ENCODE measurements around the gene AKAP7.
"Not testable (repeated sequence)": the region's sequence is repeated elsewhere in the genome, so short reads cannot be mapped to it uniquely, and the experiment has no call there.

AKAP7 gene

DNA sequence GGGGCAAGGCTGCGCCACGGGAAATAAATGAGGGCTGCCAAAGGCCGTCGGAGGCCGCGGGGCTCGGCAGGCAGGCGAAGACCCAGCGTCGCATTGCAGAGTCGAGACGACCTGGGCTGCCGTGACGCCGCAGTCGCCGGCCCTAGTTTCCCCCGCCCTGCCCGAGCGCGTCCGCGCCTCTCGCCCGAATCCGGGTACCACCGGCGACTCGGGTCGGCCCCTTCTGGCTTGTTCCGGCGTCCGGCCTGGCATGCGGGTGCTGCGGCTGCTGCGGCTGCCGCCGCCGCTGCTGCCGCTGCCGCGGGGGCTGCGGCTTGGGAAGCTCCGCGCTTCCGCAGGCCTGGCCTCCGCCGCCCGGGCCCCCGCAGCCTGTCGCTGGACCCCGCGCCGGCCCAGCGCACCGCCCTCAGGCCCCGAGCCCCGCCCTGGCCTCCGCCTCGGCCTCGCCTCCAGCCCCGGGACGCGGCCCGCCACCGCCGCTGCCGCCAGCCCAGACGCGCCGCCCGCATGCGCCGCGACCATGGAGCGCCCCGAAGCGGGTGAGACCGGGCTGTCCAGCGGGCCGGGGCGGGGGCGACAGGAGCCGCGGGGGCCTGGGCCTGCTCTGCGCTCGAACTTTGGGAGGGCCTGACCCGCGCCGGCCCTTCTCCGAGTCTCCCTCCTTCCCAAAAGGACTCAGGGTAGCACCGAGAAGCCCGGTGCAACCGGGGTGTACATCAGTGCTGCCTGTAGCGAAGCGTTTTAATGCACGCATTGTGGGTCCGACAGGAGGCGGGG lies at the start of gene AKAP7:
Gene AKAP7 (plus strand): TSS at position 224 of the 777 bp plus-strand sequence. CDS start 297 bp downstream, at position 521.
- no peak within 1 kb of the TSS for H3K27ac ChIP-seq (ENCODE audit: low read length)
- no peaks in the 10 kb centered on the region for H3K36me3 ChIP-seq (ENCODE audit: control insufficient read depth, low read depth, low read length)
- peak within 1 kb of the TSS; percentile 67 for H3K4me3 ChIP-seq (ENCODE audit: low read length)

GRCh38 chr6:131090339-131090738 lies 44.9 kb upstream of the AKAP7 start:
- H3K4me1 ChIP-seq (ENCODE audit: control insufficient read depth, low read depth, low read length); H3K27ac ChIP-seq (ENCODE audit: low read length); H3K9ac ChIP-seq (ENCODE audit: low read length); H3K4me3 ChIP-seq (ENCODE audit: low read length); H3K36me3 ChIP-seq (ENCODE audit: control insufficient read depth, low read depth, low read length); H3K27me3 ChIP-seq (ENCODE audit: control insufficient read depth, insufficient read depth, low read length): not testable (repeated sequence)
- H3K9me3 ChIP-seq (ENCODE audit: control insufficient read depth, low read depth, low read length): peaks cover 12% of the 10 kb centered on the region

More for the DNA sequence above, at the start of gene AKAP7:
- Histone ChIP-seq H3K9ac (ENCODE audit: low read length) (peak within 1 kb of the TSS; percentile 76), H3K4me1 (ENCODE audit: control insufficient read depth, low read depth, low read length) (no peaks in the 10 kb centered on the region), H3K27me3 (ENCODE audit: control insufficient read depth, insufficient read depth, low read length) (peaks cover 13% of the 10 kb centered on the region), H3K9me3 (ENCODE audit: control insufficient read depth, low read depth, low read length) (no peaks in the 10 kb centered on the region)

DNA sequence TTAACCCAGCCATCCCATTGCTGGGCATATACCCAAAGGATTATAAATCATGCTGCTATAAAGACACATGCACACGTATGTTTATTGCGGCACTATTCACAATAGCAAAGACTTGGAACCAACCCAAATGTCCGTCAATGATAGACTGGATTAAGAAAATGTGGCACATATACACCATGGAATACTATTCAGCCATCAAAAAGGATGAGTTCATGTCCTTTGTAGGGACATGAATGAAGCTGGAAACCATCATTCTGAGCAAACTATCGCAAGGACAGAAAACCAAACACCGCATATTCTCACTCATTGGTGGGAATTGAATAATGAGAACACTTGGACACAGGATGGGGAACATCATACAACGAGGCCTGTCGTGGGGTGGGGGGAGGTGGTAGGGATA lies 43.3 kb upstream of the AKAP7 start:
- not testable (repeated sequence) for H3K27me3 ChIP-seq (ENCODE audit: control insufficient read depth, insufficient read depth, low read length); H3K9ac ChIP-seq (ENCODE audit: low read length)

GRCh38 chr6:131093334-131093733 lies 41.9 kb upstream of the AKAP7 start:
- Histone ChIP-seq H3K9ac (ENCODE audit: low read length) (no peak overlapping the region), H3K36me3 (ENCODE audit: control insufficient read depth, low read depth, low read length) (no peaks in the 10 kb centered on the region), H3K27me3 (ENCODE audit: control insufficient read depth, insufficient read depth, low read length) (no peaks in the 10 kb centered on the region), H3K27ac (ENCODE audit: low read length) (no peak overlapping the region), H3K9me3 (ENCODE audit: control insufficient read depth, low read depth, low read length) (peaks cover 3% of the 10 kb centered on the region), H3K4me1 (ENCODE audit: control insufficient read depth, low read depth, low read length) (no peaks in the 10 kb centered on the region), H3K4me3 (ENCODE audit: low read length) (no peak overlapping the region)

More for the DNA sequence above, 43.3 kb upstream of the AKAP7 start:
- H3K4me1 ChIP-seq (ENCODE audit: control insufficient read depth, low read depth, low read length); H3K4me3 ChIP-seq (ENCODE audit: low read length); H3K9me3 ChIP-seq (ENCODE audit: control insufficient read depth, low read depth, low read length); H3K36me3 ChIP-seq (ENCODE audit: control insufficient read depth, low read depth, low read length); H3K27ac ChIP-seq (ENCODE audit: low read length): not testable (repeated sequence)

- Histone ChIP-seq H3K4me3 (ENCODE audit: low read length) (no peak overlapping the region), H3K36me3 (ENCODE audit: control insufficient read depth, low read depth, low read length) (no peaks in the 10 kb centered on the region), H3K27ac (ENCODE audit: low read length) (no peak overlapping the region), H3K4me1 (ENCODE audit: control insufficient read depth, low read depth, low read length) (no peaks in the 10 kb centered on the region), H3K27me3 (ENCODE audit: control insufficient read depth, insufficient read depth, low read length) (no peaks in the 10 kb centered on the region), H3K9me3 (ENCODE audit: control insufficient read depth, low read depth, low read length) (peaks cover 3% of the 10 kb centered on the region), H3K9ac (ENCODE audit: low read length) (no peak overlapping the region)
Observed at GRCh38 chr6:131096786-131097185, 38.5 kb upstream of the AKAP7 start.

DNA sequence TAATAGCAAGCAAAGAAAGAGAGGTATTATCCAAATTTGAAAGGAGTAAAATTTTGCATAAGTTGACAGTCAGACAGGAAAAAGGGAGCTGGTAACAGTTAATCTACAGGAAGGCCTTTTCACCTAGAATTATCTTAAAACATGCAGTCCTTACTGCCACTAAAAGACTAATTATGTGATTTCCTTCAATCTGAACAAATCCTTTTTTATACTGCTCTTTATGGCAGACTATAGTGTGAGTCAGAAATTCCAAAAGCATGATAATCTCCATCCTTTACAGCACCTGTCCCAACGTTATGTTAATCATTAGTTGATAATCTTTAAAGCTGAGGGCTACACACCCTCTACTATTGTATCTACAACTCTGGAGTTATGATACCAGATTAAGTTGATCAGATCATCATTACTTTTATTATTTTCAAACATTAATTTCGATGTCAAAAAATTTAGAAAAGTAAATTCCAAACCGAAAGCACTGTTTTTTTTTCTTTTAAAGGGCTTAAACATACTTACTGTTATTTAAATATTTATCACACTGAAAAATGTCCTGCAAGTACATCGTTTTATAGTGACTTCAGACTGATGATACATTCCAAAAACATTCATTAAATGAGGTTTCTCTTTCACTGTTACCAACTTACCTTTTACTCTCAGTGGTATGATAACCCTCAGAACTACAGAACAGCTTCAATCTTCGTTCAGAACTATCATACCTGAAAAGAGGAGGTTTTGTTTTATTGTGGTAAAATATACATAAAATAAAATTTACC lies 33.2 kb upstream of the AKAP7 start:
- no peak overlapping the region for H3K27ac ChIP-seq (ENCODE audit: low read length)
- no peaks in the 10 kb centered on the region for H3K36me3 ChIP-seq (ENCODE audit: control insufficient read depth, low read depth, low read length)
- H3K9me3 ChIP-seq (ENCODE audit: control insufficient read depth, low read depth, low read length): no peaks in the 10 kb centered on the region
- H3K9ac ChIP-seq (ENCODE audit: low read length): no peak overlapping the region
- H3K27me3 ChIP-seq (ENCODE audit: control insufficient read depth, insufficient read depth, low read length): no peaks in the 10 kb centered on the region
- no peak overlapping the region for H3K4me3 ChIP-seq (ENCODE audit: low read length)
- no peaks in the 10 kb centered on the region for H3K4me1 ChIP-seq (ENCODE audit: control insufficient read depth, low read depth, low read length)

DNA sequence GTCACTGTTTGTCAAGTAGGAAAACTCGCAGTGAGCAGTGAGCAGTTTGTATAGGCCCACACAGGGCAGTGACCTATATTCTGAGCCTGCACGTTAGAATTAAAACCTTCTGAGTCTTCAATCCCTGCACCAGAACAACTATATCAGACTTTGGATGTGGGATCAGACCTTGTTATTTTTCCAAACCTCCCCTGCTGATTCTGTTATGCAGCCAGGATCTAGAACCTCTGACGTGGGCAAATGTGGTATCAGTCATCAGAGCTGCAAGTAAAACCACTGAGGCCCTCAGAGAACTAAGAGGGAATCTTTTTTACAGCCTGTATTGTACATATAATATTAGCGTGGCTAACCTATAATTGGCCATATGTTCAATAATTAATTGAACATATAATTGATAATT lies 32.0 kb upstream of the AKAP7 start:
- H3K27ac ChIP-seq (ENCODE audit: low read length): no peak overlapping the region
- H3K4me3 ChIP-seq (ENCODE audit: low read length): no peak overlapping the region

GRCh38 chr6:131103901-131104300 lies 31.4 kb upstream of the AKAP7 start:
- H3K27ac ChIP-seq (ENCODE audit: low read length): no peak overlapping the region
- H3K9ac ChIP-seq (ENCODE audit: low read length): no peak overlapping the region
- no peaks in the 10 kb centered on the region for H3K4me1 ChIP-seq (ENCODE audit: control insufficient read depth, low read depth, low read length)
- no peaks in the 10 kb centered on the region for H3K27me3 ChIP-seq (ENCODE audit: control insufficient read depth, insufficient read depth, low read length)
- no peaks in the 10 kb centered on the region for H3K36me3 ChIP-seq (ENCODE audit: control insufficient read depth, low read depth, low read length)
- H3K9me3 ChIP-seq (ENCODE audit: control insufficient read depth, low read depth, low read length): no peaks in the 10 kb centered on the region
- H3K4me3 ChIP-seq (ENCODE audit: low read length): no peak overlapping the region

More for the DNA sequence above, 32.0 kb upstream of the AKAP7 start:
- Histone ChIP-seq H3K4me1 (ENCODE audit: control insufficient read depth, low read depth, low read length) (no peaks in the 10 kb centered on the region), H3K36me3 (ENCODE audit: control insufficient read depth, low read depth, low read length) (no peaks in the 10 kb centered on the region), H3K9ac (ENCODE audit: low read length) (no peak overlapping the region), H3K27me3 (ENCODE audit: control insufficient read depth, insufficient read depth, low read length) (no peaks in the 10 kb centered on the region), H3K9me3 (ENCODE audit: control insufficient read depth, low read depth, low read length) (no peaks in the 10 kb centered on the region)

GRCh38 chr6:131107151-131107550 lies 28.1 kb upstream of the AKAP7 start:
- Histone ChIP-seq H3K36me3 (ENCODE audit: control insufficient read depth, low read depth, low read length) (no peaks in the 10 kb centered on the region), H3K4me3 (ENCODE audit: low read length) (no peak overlapping the region), H3K4me1 (ENCODE audit: control insufficient read depth, low read depth, low read length) (no peaks in the 10 kb centered on the region), H3K9ac (ENCODE audit: low read length) (no peak overlapping the region), H3K27ac (ENCODE audit: low read length) (no peak overlapping the region), H3K9me3 (ENCODE audit: control insufficient read depth, low read depth, low read length) (no peaks in the 10 kb centered on the region), H3K27me3 (ENCODE audit: control insufficient read depth, insufficient read depth, low read length) (no peaks in the 10 kb centered on the region)

- no peak overlapping the region for H3K27ac ChIP-seq (ENCODE audit: low read length)
- no peak overlapping the region for H3K4me3 ChIP-seq (ENCODE audit: low read length)
- H3K9ac ChIP-seq (ENCODE audit: low read length): no peak overlapping the region
- no peaks in the 10 kb centered on the region for H3K27me3 ChIP-seq (ENCODE audit: control insufficient read depth, insufficient read depth, low read length)
- H3K36me3 ChIP-seq (ENCODE audit: control insufficient read depth, low read depth, low read length): no peaks in the 10 kb centered on the region
- peaks cover 3% of the 10 kb centered on the region for H3K9me3 ChIP-seq (ENCODE audit: control insufficient read depth, low read depth, low read length)
- H3K4me1 ChIP-seq (ENCODE audit: control insufficient read depth, low read depth, low read length): no peaks in the 10 kb centered on the region
Observed at GRCh38 chr6:131112249-131112648, 23.0 kb upstream of the AKAP7 start.

- Histone ChIP-seq H3K4me3 (ENCODE audit: low read length) (no peak overlapping the region), H3K9me3 (ENCODE audit: control insufficient read depth, low read depth, low read length) (peaks cover 4% of the 10 kb centered on the region), H3K4me1 (ENCODE audit: control insufficient read depth, low read depth, low read length) (no peaks in the 10 kb centered on the region), H3K27ac (ENCODE audit: low read length) (no peak overlapping the region), H3K9ac (ENCODE audit: low read length) (no peak overlapping the region), H3K27me3 (ENCODE audit: control insufficient read depth, insufficient read depth, low read length) (no peaks in the 10 kb centered on the region), H3K36me3 (ENCODE audit: control insufficient read depth, low read depth, low read length) (no peaks in the 10 kb centered on the region)
Observed at GRCh38 chr6:131115651-131116050, 19.6 kb upstream of the AKAP7 start.
